Endothelial cell of hepatic sinusoid (primary cell): ENCODE data around the gene SPATA16.
"Not testable (repeated sequence)": the region's sequence is repeated elsewhere in the genome, so short reads cannot be mapped to it uniquely, and the experiment has no call there.

Experiments
- in situ Hi-C: cut with HindIII; loops from 2 replicates; pipeline ENCODE4 v1.10.0; 2017; ENCODE audit warnings: low sequenced_read_pairs

Gene SPATA16

DNA sequence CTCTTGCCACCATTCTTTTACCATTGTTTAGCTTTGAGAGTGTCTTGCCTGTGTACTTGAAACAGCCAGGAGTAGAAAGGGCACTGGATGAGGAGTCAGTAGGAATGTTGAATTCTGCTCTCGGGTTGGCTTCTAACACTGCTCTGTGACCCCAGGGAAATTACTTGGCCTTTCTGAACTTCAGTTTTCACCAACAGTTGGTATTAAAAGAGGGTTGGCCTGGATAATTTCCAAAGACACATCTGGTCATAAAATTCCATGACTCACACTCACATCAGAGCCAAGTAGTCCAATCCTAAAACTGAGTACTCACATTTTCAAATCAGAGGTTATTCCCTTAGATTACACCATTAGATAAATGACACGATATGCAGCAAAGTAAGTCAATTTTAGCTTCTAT, 248.9 kb downstream of the SPATA16 start:
- in situ Hi-C loops = no loop called here

DNA sequence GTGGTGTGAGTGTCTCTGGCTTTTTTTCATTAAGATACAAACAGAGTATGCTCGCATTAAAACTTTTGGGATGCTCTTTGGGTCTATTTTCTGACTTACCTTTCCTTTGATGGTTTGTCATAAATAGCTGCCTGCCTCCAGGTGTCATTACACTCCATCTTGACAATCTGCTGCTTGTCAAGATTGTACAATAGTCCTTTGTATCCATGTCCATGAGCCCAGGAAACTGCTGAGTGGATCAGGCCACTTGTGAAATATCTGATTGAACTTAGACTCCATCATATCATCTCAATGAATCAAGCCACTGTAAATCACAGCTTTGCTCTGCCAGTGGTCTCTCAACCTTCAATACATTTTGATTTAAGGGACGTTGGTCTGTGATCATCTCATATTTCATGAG, 255.3 kb downstream of the SPATA16 start:
- in situ Hi-C loops = no loop called here

- in situ Hi-C loops = no loop called here
Observed at GRCh38 chr3:172882563-172882962, 258.5 kb downstream of the SPATA16 start.

DNA sequence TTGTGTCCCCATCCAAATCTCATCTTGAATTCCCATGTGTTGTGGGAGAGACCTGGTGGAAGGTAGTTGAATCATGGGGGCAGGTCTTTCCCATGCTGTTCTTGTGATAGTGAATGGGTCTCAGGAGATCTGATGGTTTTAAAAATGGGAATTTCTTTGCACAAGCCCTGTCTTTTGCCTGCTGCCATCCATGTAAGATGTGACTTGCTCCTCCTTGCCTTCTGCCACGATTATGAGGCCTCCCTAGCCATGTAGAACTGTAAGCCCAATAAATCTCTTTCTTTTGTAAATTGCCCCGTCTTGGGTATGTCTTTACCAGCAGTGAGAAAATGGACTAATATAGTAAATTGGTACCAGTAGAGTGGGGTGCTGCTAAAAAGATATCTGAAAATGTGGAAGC, 261.7 kb downstream of the SPATA16 start:
- in situ Hi-C loops = not testable (repeated sequence)

GRCh38 chr3:172877011-172877410, 264.0 kb downstream of the SPATA16 start:
- in situ Hi-C loops = no loop called here

GRCh38 chr3:172876297-172876696, 264.7 kb downstream of the SPATA16 start:
- in situ Hi-C loops = no loop called here

- in situ Hi-C loops = no loop called here
Observed at GRCh38 chr3:172875039-172875438, 266.0 kb downstream of the SPATA16 start.

DNA sequence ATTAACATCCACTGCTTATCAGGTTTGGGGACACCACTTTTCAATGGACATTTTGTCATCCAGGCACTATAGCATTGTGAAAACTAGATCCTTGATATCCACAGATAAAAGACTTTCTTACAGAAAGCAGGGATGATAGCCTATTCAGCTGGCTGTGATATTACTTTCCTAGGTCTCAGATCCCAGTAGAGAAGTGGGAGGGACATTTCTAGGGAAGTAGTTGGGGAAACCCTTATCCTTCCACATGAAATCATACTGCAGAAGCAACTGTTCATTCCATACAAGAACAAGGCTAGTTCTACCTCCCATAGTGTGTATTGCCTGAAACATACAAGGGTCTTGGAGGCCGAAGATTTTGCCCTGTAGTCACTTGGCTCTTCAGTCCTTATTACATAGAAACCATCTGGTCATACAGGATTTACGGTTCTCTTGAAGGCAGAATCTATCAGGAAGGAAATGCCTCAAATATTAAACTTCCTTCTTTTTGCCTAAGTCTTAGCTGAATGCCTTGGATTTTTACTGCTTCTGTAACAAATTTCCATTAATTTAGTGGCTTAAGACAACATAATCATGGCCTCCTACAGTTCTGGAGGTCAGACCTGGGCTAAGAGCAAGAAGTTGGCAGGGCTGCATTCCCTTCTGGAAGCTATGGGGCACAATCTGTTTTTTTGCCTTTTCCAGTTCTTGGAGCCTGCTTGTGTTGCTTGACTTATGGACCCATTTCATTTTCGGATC, 271.1 kb downstream of the SPATA16 start:
- in situ Hi-C loops = no loop called here

- in situ Hi-C loops = no loop called here
Observed at GRCh38 chr3:172869368-172869771, 271.7 kb downstream of the SPATA16 start.

DNA sequence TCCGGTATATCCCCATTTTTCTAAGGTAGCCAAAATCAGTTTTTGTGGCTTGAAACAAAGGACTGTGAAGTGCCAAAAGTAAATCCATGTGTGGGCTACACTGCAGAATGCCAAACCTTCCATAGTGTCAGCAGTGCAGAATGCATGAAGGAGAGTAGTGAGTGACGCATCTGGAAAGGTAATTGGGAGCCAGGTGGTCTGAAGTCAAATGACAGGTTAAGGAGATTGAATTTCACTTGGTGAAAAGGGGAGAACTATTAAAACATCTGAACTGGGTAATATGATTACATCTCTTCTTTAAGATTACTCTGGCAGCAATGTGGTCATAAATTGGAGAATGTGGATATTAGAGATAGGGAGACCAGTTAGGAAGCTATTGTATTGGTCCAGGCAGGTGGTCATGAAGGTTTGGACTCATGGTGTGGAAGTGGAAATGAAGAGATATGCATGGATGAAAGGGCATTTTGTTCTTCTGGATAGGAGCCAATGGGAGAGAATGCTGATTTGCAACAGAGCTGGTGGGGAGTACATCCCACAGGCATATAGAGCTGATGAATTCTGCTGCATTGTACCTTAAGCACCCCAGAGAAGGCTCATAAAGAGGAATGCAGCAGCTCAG, 272.3 kb downstream of the SPATA16 start:
- in situ Hi-C loops = no loop called here

- in situ Hi-C loops = not testable (repeated sequence)
Observed at GRCh38 chr3:172866726-172867350, 274.2 kb downstream of the SPATA16 start.

GRCh38 chr3:172859041-172859440, 282.0 kb downstream of the SPATA16 start:
- in situ Hi-C loops = no loop called here

- in situ Hi-C loops = no loop called here
Observed at GRCh38 chr3:172856795-172857742, 284.0 kb downstream of the SPATA16 start.

- in situ Hi-C loops = no loop called here
Observed at GRCh38 chr3:172855037-172855436, 286.0 kb downstream of the SPATA16 start.

DNA sequence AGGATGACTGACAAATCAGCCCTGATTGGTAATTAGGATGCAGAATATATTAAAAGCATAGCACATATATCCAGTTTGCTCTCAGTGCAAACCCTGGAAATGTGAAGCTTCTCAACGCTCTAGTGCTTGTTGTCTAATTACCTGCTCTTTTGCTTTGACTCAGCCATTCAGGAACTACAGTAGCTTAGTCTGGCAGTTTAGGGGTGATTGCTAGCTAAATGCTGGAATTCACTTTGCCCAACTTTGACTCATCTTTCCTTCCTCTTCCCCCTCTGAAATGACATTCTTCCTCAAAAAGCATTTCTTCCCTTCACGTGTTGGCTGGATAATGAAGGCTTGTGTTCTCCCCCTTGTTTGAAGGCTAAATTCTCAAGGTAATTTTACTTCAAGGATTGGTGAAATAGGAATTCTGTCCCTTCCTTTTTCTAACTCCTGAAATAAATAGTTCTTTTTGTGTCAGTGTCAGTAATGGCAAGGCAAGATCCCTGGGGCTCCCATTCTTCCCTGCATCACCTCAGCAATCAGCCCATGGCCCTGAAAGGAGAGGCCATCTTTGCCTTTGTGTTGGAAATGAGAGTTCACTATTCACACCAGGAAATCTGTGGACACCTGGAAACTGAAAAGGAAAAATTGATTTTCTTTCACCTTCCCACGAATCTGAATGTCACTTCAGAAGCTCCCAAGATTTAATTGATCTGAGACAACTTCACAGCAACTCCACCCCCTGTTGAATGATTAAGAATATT, 286.9 kb downstream of the SPATA16 start:
- in situ Hi-C loops = no loop called here

DNA sequence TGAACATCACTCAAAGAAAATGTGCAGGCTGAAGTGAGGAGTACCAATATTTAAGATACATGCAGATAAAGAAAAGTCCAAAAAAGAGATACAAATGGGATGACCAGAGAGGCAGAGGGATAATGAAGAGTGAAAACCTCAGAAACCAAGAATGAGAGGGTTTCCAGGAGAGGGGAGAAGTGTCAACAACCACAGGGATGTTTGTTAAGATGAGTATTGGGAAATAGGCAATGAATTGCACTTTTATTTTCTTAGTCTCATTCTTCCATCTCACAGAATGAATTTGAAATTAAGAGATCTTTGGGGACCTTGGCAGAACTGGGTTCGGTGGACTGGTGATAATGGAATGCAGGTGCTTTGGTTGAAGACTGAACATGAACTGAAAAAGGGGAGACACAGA, 288.0 kb downstream of the SPATA16 start:
- in situ Hi-C loops = no loop called here

GRCh38 chr3:172848910-172849309, 292.1 kb downstream of the SPATA16 start:
- in situ Hi-C loops = no loop called here

- in situ Hi-C loops = no loop called here
Observed at GRCh38 chr3:172847292-172847691, 293.7 kb downstream of the SPATA16 start.

- in situ Hi-C loops = no loop called here
Observed at GRCh38 chr3:172846706-172847105, 294.3 kb downstream of the SPATA16 start.

DNA sequence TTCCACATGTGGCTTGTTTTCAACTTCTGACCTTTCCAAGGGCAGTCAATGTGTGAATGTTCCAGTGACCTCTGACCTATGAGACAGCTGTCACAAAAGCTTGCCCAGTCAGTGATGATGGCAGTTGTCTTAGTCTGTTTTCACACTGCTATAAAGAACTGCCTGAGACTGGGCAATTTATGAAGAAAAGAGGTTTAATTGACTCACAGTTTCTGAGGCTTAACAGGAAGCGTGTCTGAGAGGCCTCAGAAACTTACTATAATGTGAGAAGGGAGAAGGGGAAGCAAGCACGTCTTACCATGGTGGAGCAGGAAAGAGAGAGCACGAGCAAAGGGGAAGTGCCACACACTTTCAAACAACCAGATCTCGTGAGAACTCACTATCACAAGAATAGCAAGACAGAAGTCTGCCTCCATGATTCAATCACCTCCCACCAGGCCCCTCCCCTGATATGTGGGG, 294.9 kb downstream of the SPATA16 start:
- in situ Hi-C loops = no loop called here
